ENCODE measurements around the gene ZNF813. TPM values are rescaled to one million over a fixed set of nuclear protein-coding genes. Genes with fewer than 3 reads are reported as not detected.
"Not testable (repeated sequence)": the region's sequence is repeated elsewhere in the genome, so short reads cannot be mapped to it uniquely, and the experiment has no call there.

Gene ZNF813
- 1 to 10 TPM; 5.8 to 7.4 TPM for total RNA-seq

DNA sequence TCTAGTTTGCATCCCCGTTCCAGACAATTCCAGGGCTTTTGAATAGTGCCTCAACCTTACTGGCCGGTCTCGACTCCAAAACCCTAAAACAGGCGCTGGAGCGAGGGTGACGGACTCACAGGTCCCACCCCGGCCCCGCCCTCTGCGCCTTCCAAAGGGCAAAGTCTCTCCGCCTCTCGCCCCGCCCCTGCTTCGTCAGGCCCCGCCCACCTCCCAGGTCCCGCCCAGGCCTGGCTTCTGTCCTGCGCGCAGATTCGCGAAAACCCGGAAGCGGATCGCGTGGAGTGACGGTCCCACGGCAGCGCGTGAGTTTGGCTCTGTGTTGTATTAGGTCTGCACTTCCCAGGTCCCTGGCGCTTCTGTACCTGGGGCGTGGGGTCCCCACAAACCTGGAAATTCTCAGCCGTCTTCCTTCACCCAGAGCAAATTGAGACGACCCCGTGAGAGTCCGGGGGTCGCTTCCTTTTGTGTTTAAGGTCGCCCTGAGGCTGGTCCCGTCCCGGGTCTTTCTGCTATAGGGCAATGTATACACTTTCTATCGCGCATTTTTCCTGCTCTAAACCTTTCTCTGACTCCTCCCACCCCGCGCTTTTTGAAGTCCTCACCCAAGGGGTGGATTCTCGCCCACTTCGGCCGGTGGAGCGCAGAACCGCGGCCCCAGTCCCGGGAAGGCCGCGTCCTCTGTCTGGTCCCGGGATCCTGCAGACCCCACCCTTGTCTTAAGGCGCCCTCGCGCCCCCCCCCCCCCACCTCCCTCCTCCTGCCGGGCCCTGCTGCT lies at the start of gene ZNF813:
ZNF813 (plus strand) TSS at position 249 of the 778 bp plus-strand sequence. CDS start 16,090 bp downstream, outside the sequence.
- peaks cover 41% of the 10 kb centered on the region for H3K36me3 Mint-ChIP-seq (ENCODE audit: low read depth)

DNA sequence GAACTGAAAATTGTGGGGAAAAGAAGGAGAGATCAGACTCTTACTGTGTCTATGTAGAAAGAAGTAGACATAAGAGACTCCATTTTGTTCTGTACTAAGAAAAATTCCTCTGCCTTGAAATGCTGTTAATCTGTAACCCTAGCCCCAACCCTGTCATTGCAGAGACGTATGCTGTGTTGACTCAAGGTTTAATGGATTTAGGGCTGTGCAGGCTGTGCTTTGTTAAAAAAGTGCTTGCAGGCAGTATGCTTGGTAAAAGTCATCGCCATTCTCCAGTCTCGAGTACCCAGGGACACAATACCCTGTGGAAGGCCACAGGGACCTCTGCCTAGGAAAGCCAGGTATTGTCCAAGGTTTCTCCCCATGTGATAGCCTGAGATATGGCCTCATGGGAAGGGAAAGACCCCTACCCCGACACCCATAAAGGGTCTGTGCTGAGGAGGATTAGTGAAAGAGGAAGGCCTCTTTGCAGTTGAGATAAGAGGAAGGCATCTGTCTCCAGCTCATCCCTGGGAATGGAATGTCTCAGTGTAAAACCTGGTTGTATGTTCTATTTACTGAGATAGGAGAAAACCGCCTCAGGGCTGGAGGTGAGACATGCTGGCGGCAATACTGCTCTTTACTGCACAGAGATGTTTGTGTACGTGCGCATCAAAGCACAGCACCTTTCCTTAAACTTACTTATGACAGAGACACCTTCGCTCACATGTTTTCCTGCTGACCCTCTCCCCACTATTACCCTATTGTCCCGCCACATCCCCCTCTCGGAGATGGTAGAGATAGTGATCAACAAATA lies 46.8 kb upstream of the ZNF813 start:
- intact Hi-C loops (cut with DNase I, micrococcal nuclease); H3K27ac Mint-ChIP-seq; H3K4me1 Mint-ChIP-seq; DNase-seq; POLR2A ChIA-PET; CTCF ChIA-PET; ATAC-seq; H3K27me3 Mint-ChIP-seq; H3K4me3 Mint-ChIP-seq: not testable (repeated sequence)
- H3K36me3 Mint-ChIP-seq (ENCODE audit: low read depth) = peaks cover 12% of the 10 kb centered on the region
- H3K9me3 Mint-ChIP-seq (ENCODE audit: low read depth) = peaks cover 16% of the 10 kb centered on the region

More for the DNA sequence above, at the start of gene ZNF813:
- intact Hi-C loops (cut with DNase I, micrococcal nuclease) = loop anchor here (1.0 to 5.0 kb wide), 11 partner anchors 36 to 545 kb away; partner anchors contain the start of genes ZNF761 (in 2 of the 2), ZNF160 (in 1 of the 2), ZNF347 (in 1 of the 2) and ZNF525 (in 1 of the 2)
- Mint-ChIP-seq H3K27ac (peak within 1 kb of the TSS; percentile 87), H3K9me3 (ENCODE audit: low read depth) (peaks cover 23% of the 10 kb centered on the region), H3K27me3 (peaks cover 9% of the 10 kb centered on the region), H3K4me1 (peaks cover 20% of the 10 kb centered on the region), H3K4me3 (peak within 1 kb of the TSS; percentile 80)
- POLR2A ChIA-PET = no interaction called here
- CTCF ChIA-PET = no interaction called here
- ATAC-seq = peak; percentile 98
- DNase-seq = peak; percentile 98

DNA sequence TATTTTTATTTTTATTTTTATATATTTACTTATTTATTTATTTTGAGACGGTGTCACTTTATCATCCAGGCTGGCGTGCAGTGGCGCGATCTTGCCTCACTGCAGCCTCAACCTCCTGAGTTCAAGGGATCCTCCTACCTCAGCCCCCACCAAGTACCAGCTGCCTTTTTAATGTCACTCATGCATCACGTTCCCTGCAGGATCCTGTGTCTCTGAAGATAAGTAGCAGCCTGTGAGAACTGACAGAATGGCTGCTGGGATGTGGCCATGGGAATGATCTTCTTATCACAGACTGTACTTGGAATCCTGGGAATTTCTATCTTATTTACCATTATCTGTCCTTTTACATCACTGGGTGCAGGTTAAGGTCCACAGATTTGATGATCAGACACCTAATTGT lies 45.0 kb upstream of the ZNF813 start:
- H3K4me1 Mint-ChIP-seq = no peaks in the 10 kb centered on the region
- H3K27ac Mint-ChIP-seq = no peak overlapping the region
- ATAC-seq (no peak), DNase-seq (no peak)
- CTCF ChIA-PET = no interaction called here
- POLR2A ChIA-PET = no interaction called here
- H3K36me3 Mint-ChIP-seq (ENCODE audit: low read depth) = peaks cover 1% of the 10 kb centered on the region
- intact Hi-C loops (cut with DNase I, micrococcal nuclease) = no loop called here
- H3K27me3 Mint-ChIP-seq = no peaks in the 10 kb centered on the region
- no peak overlapping the region for H3K4me3 Mint-ChIP-seq
- peaks cover 8% of the 10 kb centered on the region for H3K9me3 Mint-ChIP-seq (ENCODE audit: low read depth)

DNA sequence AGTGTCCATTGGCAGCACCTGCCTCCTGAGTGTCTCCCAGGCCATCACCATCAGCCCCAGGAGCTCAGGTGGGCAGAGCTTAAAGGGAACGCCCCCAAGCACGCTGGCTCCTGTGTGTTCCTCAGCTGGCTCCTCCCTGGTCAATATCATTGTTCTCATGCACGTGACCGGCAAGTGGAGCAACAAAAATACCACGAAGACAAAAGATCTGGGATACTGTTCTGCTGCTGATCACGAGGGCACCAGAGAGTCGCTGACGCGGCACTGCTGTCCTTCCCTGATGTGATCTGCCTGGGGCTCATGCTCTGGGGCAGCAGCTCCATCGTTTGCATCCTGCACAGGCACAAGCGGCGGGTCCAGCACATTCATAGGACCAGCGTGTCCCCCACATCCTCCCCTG lies 44.5 kb upstream of the ZNF813 start:
- H3K27ac Mint-ChIP-seq; DNase-seq; CTCF ChIA-PET; POLR2A ChIA-PET; ATAC-seq; H3K27me3 Mint-ChIP-seq; H3K9me3 Mint-ChIP-seq (ENCODE audit: low read depth); intact Hi-C loops (cut with DNase I, micrococcal nuclease); H3K4me3 Mint-ChIP-seq; H3K4me1 Mint-ChIP-seq; H3K36me3 Mint-ChIP-seq (ENCODE audit: low read depth): not testable (repeated sequence)

DNA sequence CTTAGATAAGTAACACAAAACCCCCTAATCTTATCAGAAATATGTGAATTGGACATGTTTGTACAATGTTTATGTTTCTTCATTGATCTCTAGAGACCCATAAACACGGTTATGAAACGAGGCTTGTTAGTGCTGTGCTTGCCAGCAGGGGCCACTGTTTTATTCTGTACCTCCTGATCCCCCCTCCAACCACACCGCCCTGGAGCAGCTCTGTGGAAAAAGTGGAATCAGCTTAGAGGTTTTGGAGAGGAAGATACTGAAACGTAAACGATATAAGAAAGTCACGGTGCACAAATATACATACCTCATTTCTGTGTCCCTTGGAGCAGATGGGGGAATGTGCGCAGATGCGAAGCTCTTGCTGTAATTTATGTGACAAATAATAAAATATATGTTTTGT lies 43.9 kb upstream of the ZNF813 start:
- ATAC-seq; H3K4me1 Mint-ChIP-seq; H3K9me3 Mint-ChIP-seq (ENCODE audit: low read depth); H3K4me3 Mint-ChIP-seq; POLR2A ChIA-PET; H3K27me3 Mint-ChIP-seq; DNase-seq; intact Hi-C loops (cut with DNase I, micrococcal nuclease); H3K27ac Mint-ChIP-seq; H3K36me3 Mint-ChIP-seq (ENCODE audit: low read depth): not testable (repeated sequence)
- CTCF ChIA-PET = interaction anchor here (0.7 to 1.2 kb wide), 2 partner anchors 31 to 325 kb away, joined by 3 read pairs; no protein-coding TSS in a partner anchor

DNA sequence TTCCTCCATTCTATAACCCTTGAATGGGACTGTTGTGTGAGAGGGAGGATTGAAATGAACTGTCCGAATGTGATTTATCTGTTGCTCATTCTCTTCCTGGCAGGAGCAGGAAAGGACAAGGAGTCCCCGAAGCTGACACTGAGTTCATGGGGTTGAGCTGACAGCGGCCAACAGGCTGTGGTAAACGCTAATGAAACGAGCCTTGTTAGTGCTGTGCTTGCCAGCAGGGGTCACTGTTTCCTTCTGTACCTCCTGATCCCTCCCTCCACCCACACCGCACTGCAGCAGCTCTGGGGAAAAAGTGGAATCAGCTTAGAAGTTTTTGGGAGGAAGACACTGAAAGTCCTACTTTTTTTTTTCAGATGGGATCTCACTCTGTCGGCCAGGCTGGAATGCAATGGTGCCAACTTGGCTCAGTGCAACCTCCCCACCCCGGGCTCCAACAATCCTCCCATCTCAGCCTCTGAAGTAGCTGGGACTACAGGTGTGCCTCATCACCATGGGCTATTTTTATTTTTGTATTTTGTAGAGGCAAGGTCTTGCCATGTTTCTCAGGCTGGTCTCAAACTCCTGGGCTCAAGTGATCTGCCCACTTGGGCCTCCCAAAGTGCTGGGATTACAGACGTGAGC lies 42.5 kb upstream of the ZNF813 start:
- Mint-ChIP-seq H3K27ac (no peak overlapping the region), H3K4me3 (no peak overlapping the region), H3K9me3 (ENCODE audit: low read depth) (no peaks in the 10 kb centered on the region), H3K27me3 (no peaks in the 10 kb centered on the region), H3K36me3 (ENCODE audit: low read depth) (no peaks in the 10 kb centered on the region), H3K4me1 (no peaks in the 10 kb centered on the region)
- ATAC-seq (peak; percentile 88), DNase-seq (peak; percentile 84)
- intact Hi-C loops (cut with DNase I, micrococcal nuclease) = loop anchor here in 1 of 2 experiments (1.0 kb wide), 2 partner anchors 87 to 321 kb away; no protein-coding TSS in a partner anchor
- POLR2A ChIA-PET = interaction anchor here (0.6 kb wide), 1 partner anchor 125 kb away, joined by 4 read pairs; no protein-coding TSS in a partner anchor
- CTCF ChIA-PET = interaction anchor here (0.6 to 1.4 kb wide), 12 partner anchors 11 to 620 kb away, joined by 3 to 6 read pairs (median 3); no protein-coding TSS in a partner anchor

DNA sequence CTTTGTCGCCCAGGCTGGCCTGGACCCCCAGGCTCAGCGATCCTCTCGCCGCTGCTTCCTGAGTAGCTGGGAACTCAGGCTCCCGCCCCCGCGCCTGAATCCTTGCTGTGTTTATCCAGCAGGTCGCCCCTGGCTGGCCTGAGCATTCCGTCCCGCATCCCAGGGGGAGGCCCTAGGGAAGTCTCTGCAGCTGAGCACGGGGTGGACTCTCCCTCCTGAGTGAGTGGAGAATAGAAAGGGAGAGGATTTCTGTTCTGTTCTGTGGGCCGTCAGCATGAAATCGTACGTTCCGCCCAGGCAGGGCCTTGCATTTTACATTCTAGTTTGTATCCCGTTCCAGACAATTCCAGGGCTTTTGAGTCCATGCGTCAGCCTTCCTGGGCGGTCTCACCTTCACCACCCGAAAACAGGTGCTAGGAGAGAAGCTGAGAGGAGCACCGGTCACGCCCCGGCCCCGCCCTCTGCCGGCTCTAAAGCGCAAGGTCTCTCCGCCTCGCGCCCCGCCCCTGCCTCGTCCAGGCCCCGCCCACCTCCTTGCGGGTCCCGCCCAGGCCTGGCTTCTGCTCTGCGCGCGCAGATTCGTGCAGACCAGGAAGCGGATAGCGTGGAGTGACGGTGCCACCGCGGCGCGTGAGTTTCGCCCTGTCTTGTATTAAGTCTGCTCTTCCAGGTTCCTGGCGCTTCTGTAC lies 36.0 kb upstream of the ZNF813 start, which contains the start of gene ZNF761:
ZNF761 (plus strand) TSS at position 586 of the 689 bp plus-strand sequence. CDS start 15,285 bp downstream, outside the sequence.
- DNase-seq = peak; percentile 98
- H3K4me3 Mint-ChIP-seq = peak within 1 kb of the TSS; percentile 94
- POLR2A ChIA-PET = interaction anchor here (0.9 kb wide), 1 partner anchor 98 kb away, joined by 3 read pairs; the partner anchor contains the start of gene ZNF845
- intact Hi-C loops (cut with DNase I, micrococcal nuclease) = loop anchor here (1.0 to 5.0 kb wide), 10 partner anchors 35 to 771 kb away; partner anchors contain the start of genes ZNF765 (in 2 of the 2), ZNF813 (in 2 of the 2), RPS9 (in 1 of the 2) and ZNF160 (in 1 of the 2)
- CTCF ChIA-PET = no interaction called here
- H3K27ac Mint-ChIP-seq = peak within 1 kb of the TSS; percentile 83
- H3K36me3 Mint-ChIP-seq (ENCODE audit: low read depth) = peaks cover 36% of the 10 kb centered on the region
- peak; percentile 99 for ATAC-seq
- no peaks in the 10 kb centered on the region for H3K27me3 Mint-ChIP-seq
- H3K4me1 Mint-ChIP-seq = peaks cover 26% of the 10 kb centered on the region
- peaks cover 14% of the 10 kb centered on the region for H3K9me3 Mint-ChIP-seq (ENCODE audit: low read depth)

DNA sequence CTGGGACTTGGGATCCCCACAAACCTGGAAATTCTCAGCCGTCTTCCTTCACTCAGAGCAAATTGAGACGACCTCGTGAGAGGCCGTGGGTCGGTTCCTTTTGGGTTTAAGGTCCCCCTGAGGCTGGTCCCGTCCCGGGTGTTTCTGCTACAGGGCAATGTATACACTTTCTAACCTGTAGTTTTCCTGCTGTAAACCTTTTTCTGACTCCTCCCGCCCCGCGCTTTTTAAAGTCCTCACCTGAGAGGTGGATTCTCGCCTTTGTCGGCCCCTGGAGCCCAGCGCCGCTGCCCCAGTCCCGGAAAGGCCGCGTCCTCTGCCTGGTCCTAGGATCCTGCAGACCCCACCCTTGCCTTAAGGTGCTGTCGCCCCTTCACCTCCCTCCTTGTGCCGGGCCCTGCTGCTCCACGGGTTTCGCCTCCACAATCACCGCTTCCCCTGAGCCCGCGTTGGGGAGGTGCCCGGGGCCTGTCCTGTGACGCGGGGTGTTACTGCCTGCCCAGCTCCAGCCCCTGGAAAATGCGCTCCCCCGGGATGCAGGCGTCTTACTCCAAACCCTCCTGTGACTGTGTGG lies 35.4 kb upstream of the ZNF813 start:
- Mint-ChIP-seq H3K4me3 (peak overlapping the region; percentile 94), H3K27ac (peak overlapping the region; percentile 83), H3K36me3 (ENCODE audit: low read depth) (peaks cover 43% of the 10 kb centered on the region), H3K4me1 (peaks cover 26% of the 10 kb centered on the region), H3K9me3 (ENCODE audit: low read depth) (peaks cover 14% of the 10 kb centered on the region), H3K27me3 (no peaks in the 10 kb centered on the region)
- ATAC-seq (peak; percentile 18), DNase-seq (peak; percentile 46)
- intact Hi-C loops (cut with DNase I, micrococcal nuclease) = loop anchor here in 1 of 2 experiments (5.0 kb wide), 1 partner anchor 770 kb away; the partner anchor contains the start of gene RPS9
- CTCF ChIA-PET = no interaction called here
- POLR2A ChIA-PET = no interaction called here

DNA sequence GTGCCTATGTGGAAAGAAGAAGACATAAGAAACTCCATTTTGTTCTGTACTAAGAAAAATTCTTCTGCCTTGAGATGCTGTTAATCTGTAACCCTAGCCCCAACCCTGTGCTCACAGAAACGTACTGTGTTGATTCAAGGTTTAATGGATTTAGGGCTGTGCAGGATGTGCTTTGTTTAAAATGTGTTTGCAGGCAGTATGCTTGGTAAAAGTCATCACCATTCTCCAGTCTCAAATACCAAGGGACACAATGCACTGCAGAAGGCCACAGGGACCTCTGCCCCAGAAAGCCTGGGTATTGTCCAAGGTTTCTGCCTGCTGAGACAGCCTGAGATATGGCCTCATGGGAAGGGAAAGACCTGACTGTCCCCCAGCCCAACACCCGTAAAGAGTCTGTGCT lies 23.7 kb upstream of the ZNF813 start:
- peaks cover 90% of the 10 kb centered on the region for H3K36me3 Mint-ChIP-seq (ENCODE audit: low read depth)
- H3K9me3 Mint-ChIP-seq (ENCODE audit: low read depth) = peaks cover 44% of the 10 kb centered on the region
- ATAC-seq; H3K27ac Mint-ChIP-seq; CTCF ChIA-PET; intact Hi-C loops (cut with DNase I, micrococcal nuclease); DNase-seq; H3K4me1 Mint-ChIP-seq; H3K27me3 Mint-ChIP-seq; POLR2A ChIA-PET; H3K4me3 Mint-ChIP-seq: not testable (repeated sequence)

DNA sequence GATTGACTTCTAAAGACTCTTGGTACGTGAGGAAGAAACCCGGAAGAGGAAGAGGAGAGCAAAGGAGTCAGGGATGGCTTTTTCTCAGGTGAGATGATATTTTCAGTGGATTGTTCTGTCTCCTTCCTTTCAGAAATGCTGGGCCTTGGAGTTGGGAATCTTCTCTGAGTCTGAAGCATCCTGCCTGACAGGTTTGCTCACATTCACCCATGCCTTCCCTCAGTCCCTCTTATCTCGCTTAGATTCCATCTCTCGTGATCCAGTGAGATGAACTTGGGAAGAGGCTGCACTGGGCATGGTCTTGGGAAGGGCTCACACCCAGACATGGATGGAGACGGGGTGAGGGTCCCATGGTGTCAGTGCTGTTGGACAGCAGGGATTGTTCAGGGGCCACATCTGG lies 20.3 kb upstream of the ZNF813 start:
- H3K27ac Mint-ChIP-seq; ATAC-seq; H3K4me3 Mint-ChIP-seq; H3K4me1 Mint-ChIP-seq; POLR2A ChIA-PET; DNase-seq; intact Hi-C loops (cut with DNase I, micrococcal nuclease); H3K27me3 Mint-ChIP-seq; CTCF ChIA-PET: not testable (repeated sequence)
- H3K9me3 Mint-ChIP-seq (ENCODE audit: low read depth) = peaks cover 42% of the 10 kb centered on the region
- H3K36me3 Mint-ChIP-seq (ENCODE audit: low read depth) = peaks cover 89% of the 10 kb centered on the region

Measured in activated CD4-positive, alpha-beta T cell treated with anti-CD3 and anti-CD28 coated beads for 36 hours (primary cell).